Loucy (cell line): ENCODE measurements around the gene SOCS7.

Experiments
- EZH2phosphoT487 ChIP-seq: fragments of 200-600 bp; IDR thresholded peaks from 2 replicates; pipeline ENCODE4 v1.6.1; 2018; ENCODE audit warnings: antibody characterized with exemption, mild to moderate bottlenecking, moderate library complexity, borderline replicate concordance
- TF ChIP-seq, protein P1 (sequence below): fragments of 200-600 bp; sonication (generic); conservative IDR thresholded peaks from 2 replicates; pipeline ENCODE4 v1.5.1; 2014; ENCODE audit warnings: mild to moderate bottlenecking, antibody characterized with exemption, low read length

DNA sequence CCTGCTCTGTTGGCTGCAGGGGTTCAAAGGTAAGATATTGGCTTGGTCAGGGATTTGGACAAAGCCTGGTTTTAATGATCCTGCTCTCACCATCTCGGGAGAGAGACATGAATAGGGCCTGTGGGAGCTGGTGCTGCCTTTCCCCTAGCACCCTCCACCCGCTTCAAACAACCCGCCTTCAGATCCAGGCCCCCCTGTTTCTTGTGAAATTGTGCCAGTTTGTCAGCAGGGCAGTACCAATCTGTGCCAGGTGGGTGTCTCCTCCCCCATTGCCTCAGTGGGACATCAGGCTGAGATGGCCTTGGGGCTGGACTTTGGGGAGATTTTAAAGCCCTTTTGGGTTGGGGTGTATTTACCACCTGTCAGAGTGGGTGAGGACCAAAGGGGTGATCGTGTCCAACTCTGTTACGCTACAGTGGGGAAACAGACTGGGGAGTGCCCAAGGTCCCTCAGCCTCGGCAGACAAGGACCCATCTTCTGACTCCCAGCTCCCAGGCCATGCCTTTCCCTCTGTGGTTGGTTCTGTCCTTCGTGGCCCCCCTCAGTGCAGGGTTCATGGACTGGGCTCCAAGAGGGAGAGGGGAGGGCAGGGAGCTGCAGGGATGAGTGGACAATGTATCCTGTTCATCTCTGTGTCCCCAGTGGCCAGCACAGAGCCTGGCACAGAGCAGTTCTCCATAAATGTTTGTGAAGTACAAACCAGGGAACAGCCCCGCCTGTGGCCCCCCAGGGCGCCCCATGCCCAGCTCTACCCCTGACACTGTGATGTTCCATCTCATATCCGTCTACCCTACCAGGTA is 79.9 kb downstream of the SOCS7 start:
- TF ChIP-seq, protein P1, sequence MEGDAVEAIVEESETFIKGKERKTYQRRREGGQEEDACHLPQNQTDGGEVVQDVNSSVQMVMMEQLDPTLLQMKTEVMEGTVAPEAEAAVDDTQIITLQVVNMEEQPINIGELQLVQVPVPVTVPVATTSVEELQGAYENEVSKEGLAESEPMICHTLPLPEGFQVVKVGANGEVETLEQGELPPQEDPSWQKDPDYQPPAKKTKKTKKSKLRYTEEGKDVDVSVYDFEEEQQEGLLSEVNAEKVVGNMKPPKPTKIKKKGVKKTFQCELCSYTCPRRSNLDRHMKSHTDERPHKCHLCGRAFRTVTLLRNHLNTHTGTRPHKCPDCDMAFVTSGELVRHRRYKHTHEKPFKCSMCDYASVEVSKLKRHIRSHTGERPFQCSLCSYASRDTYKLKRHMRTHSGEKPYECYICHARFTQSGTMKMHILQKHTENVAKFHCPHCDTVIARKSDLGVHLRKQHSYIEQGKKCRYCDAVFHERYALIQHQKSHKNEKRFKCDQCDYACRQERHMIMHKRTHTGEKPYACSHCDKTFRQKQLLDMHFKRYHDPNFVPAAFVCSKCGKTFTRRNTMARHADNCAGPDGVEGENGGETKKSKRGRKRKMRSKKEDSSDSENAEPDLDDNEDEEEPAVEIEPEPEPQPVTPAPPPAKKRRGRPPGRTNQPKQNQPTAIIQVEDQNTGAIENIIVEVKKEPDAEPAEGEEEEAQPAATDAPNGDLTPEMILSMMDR, result no peak
- TF ChIP-seq EZH2phosphoT487, result no peak
